IMR-90 (cell line): ENCODE data around the gene PAGE2B.

Experiments
- MXI1 ChIP-seq: IDR thresholded peaks from 2 replicates; pipeline ENCODE4 v1.6.1; 2012; ENCODE audit warnings: low read depth, mild to moderate bottlenecking, low read length, moderate library complexity, borderline replicate concordance
- POLR2A ChIP-seq: IDR thresholded peaks from 2 replicates; pipeline ENCODE4 v1.6.1; 2012; ENCODE audit warnings: mild to moderate bottlenecking, low read depth, low read length
- RFX5 ChIP-seq: IDR thresholded peaks from 2 replicates; pipeline ENCODE4 v1.8.0; 2012; ENCODE audit warnings: low read depth, mild to moderate bottlenecking, low read length, moderate library complexity
- USF2 ChIP-seq: fragments of 150-350 bp; IDR thresholded peaks from 2 replicates; pipeline ENCODE4 v1.6.1; 2017; ENCODE audit warnings: mild to moderate bottlenecking, antibody characterized with exemption, low read length, low read depth

DNA sequence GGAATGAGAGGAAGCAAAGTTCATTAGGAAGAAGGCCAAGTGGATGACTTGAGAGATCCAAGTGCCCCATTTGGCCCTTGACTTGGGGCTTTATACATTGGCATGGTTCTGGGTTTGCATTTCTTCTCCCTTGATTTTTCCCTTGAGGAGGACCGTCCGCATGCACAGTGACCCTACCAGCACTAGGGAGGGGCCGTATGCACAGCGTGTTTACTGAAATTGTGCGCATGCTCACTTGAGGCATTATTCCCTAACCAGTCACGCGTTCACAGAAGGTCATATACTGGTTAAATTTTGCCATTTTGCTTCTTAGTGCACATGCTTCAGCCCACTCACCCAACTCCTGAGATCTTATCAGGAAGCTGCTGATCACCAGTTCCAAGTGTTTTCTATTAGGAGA is 49.1 kb downstream of the PAGE2B start:
- TF ChIP-seq USF2: no peak
- TF ChIP-seq RFX5: no peak
- no peak for TF ChIP-seq MXI1
- TF ChIP-seq POLR2A: no peak
